Activated CD8-positive, alpha-beta memory T cell treated with anti-CD3 and anti-CD28 coated beads for 36 hours (primary cell): ENCODE measurements around the gene DCXR. TPM values are rescaled to one million over a fixed set of nuclear protein-coding genes. Genes with fewer than 3 reads are reported as not detected.

Source experiments
- CTCF ChIA-PET: fragments of 350-600 bp; sonication (Branson Sonifier 250); formaldehyde crosslinking; loops from one replicate; lab custom pipeline; 2021; ENCODE audit warnings: antibody characterized with exemption; lab: Charles Lee
- POLR2A ChIA-PET: fragments of 350-600 bp; sonication (Branson Sonifier 250); formaldehyde crosslinking; loops from one replicate; lab custom pipeline; 2021; ENCODE audit warnings: antibody characterized with exemption; lab: Charles Lee
- total RNA-seq, 2 experiments: library from RNA; stranded (reverse); gene quantifications; one replicate each; pipeline ENCODE4 v1.2.3, GENCODE V29; 2021

Gene DCXR
- total RNA-seq, 2 experiments from 2014 or later: 119 to 129 TPM

DNA sequence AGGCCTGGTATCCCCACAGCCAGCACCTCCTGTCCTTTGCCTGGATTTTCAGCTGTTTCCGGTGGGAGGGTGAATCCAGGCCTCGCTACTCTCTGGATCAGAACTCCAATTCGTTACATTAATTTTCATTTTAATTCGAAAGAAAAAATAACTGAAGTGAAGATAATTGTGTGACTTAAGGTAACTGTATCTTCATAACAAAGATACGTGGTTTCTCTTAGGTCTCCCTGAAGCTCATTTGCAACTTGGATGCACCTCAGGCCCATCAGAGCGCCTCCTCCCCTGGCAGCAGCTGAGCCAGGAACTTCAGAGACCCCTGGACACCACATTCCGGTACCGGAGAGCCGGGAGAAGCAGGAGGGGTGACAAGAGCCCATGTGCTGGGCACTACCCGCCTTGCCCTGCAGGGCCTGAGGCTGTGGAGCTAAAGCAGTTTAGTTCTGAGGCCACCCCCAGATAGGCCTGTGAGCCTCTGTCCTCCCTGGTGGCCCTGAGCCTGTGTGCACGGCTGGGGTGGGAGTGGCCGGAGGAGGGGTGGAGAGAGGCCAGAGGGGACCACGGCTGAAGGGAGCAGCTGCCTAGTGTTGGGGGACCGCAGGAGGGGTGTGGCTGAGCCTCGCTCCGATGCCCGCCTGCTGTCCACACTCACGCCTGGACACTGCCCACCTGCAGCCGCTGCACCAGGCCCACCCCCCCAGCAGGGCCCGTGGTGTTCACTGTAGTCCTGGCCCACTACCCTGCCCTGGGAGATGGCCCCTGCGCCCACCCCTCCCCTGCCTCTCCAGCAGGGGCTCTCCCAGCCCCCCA is 39.5 kb upstream of the DCXR start:
- ChIA-PET CTCF (no interaction called here), POLR2A (no interaction called here)

DNA sequence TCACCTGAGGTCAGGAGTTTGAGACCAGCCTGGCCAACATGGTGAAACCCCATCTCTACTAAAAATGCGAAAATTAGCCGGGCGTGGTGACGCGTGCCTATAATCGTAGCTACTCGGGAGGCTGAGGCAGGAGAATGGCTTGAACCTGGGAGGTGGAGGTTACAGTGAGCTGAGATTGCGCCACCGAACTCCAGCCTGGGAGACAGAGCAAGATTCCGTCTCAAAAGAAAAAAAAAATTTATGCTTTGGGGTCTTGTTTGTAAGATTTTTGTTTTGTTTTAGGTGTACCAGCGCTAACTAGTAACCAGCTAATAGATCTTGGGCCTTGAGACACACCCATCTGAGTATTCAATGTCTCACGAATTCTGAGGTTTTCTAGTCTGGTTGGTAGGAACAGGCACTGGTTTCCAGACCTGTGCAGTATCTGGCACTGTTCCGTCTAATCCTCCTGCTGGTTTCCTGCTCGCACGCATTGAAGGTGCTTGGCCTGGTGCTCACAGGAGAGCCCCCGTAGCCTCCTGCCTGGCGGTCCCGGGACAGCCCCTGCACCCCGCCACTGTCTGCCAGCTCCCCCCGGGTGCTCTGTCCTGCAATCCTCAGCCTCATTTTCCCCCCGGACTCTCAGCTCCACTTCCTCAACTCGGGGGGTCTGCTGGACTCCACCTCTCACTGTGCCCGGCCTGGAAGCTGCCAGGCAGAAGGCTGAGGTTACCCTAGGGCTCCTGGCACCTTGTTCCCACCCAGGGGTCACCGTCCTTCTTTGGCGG is 38.7 kb upstream of the DCXR start:
- ChIA-PET POLR2A (no interaction called here), CTCF (no interaction called here)

DNA sequence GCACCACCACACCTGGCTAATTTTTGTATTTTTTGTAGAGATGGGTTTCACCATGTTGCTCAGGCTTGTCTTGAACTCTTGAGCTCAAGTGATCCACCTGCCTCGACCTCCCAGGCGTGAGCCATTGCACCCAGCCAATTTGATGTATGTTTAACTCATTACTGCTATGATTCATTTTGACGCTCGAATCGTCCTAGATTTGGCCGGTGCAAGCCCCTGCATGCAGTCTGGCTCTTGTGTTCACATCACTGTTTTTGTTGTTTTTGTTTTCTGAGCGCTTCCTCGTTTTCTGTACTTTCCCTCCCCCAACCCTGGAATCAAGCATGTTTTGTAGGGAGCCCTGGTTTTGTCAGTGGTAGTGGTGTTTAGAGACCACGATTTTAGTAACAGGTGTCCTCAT is 35.9 kb upstream of the DCXR start:
- POLR2A ChIA-PET: no interaction called here

DNA sequence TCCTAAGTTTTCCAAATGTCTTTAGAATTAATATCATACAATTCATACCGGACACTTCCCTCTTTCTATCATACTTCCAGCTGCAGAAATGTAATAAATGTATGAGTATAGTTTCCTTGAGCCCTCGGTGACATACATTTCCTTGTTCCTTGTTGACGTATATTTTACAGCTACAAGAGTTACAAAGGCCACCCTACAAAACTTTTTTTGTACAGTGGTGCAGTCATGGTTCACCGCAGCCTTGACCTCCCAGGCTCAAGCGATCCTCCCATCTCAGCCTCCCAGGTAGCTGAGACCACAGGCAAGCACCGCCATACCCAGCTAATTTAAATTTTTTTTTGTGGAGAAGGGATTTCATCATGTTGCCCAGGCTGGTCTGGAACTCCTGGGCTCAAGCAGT is 35.3 kb upstream of the DCXR start:
- POLR2A ChIA-PET: no interaction called here
- CTCF ChIA-PET: no interaction called here

More for the DNA sequence above, 35.9 kb upstream of the DCXR start:
- CTCF ChIA-PET: no interaction called here

DNA sequence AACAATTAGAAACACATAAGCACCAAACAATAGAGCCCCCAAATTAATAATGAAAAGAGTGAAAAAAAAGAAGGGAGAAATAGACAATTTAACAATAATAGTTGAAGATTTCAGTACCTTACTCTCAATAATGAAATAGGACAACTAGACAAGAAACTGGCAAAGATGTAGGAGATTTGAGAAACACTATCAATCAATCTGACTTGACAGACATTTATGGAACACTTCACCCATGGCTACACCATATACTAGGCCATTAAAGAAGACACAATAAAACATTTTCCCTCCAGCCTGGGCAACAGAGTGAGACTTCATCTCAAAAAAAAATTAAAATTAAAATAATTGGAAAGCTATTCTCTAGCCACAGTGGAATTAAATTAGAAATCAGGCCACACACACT is 33.1 kb upstream of the DCXR start:
- CTCF ChIA-PET: no interaction called here
- POLR2A ChIA-PET: no interaction called here

DNA sequence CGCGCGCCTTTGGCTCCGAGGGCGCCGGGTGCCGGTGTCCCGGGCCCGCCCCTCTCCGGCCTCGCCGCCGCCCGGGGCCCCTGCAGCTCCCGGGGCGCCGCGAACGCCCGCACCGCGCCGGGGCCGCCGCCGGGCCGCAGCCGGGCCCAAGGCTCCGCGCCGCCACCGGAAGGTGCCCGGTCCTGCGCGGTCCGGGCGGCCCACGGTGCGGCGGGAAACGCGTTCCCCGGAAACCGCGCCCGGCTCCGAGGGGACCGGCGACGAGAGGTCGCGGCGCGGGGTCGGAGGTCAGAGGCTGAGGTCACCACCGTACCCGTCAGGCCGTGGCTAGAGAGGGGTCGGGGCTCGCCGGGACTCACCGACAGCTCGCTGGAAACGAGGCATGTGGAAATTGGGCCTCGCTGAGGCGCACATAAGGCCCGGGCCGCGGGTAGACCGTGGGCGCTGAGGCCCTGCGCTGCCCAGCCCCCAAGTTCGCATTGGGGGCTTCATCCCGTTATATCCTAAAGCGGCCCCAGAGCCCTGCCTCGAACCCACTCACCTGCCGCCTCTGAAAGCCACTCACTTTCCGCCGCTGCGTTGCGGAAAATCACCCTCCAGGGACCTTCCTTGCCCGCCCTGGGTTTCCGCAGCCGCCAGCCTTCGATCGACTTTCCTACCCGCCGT is 28.3 kb upstream of the DCXR start, which contains the start of gene DUS1L:
DUS1L (minus strand) TSS at position 167 of the 666 bp plus-strand sequence. CDS start 745 bp downstream, outside the sequence.
- ChIA-PET CTCF (interaction anchor here (0.7 to 2.1 kb wide), 6 partner anchors 14 to 110 kb away, joined by 3 to 5 read pairs (median 3); partner anchors contain the start of genes DCXR, GPS1 and RFNG), POLR2A (interaction anchor here (0.6 to 0.8 kb wide), 4 partner anchors 24 to 355 kb away, joined by 3 to 4 read pairs (median 3); partner anchors contain the start of gene FASN)

DNA sequence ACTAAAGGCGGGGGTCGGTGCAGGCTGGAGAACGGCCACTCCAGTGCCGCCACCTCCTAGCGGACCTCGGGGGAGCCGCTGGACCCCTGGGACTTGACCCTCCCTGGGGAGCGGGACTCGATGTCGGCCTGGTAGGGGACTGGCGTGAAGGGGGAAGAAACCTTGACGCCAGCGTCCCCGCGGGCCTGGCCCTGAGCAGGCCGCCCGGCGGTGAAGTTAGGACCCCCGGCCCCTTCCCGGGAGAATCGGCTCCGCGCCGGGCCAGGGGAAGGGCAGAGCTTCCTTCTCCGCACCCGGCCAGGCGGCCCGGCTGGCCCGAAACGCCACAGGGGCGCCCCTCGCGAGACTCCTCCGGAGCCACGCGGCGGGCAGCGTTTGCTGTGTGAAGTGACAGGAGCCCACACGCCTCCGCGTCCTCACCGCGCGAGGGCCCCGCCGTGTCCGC is 27.7 kb upstream of the DCXR start:
- CTCF ChIA-PET: interaction anchor here (0.7 to 2.1 kb wide), 3 partner anchors 14 to 106 kb away, joined by 3 to 5 read pairs (median 3); partner anchors contain the start of genes DCXR, GPS1 and RFNG

DNA sequence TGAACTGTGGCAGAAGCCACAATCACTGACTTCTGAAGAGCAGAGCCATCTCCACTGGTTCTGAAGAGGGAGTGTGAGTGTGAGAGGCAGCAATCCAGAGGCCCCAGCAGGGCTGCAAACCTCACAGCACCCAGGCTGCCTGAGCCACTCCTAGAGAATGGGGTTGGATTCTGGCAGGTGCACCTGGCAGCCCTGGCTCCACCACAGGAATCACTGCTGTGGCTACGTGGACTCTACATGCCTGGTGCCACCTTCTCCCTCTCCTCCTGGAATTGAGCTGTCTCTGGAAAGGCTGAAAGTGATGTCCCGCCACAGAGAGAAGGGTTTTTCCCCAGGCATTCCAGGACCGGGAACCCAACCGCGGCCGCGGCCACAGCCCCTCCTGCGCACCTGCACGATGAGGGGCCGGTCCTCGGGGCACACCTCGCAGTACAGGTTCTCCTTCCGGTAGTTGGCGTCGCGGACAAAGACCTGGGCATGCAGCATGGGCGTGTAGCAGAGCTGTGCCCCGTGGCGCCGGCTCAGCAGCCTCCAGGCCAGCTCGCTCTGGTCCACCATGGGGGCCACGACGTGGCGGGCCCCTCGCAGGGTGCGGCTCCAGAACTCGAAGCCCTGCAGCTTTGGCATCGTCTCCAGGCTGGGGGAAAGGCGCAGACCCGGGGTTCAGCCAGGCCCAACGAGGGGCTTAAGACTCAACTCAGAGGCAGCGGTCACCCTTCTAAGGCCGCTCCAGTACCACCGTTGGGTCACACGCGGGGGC is 27.1 kb upstream of the DCXR start:
- ChIA-PET CTCF (interaction anchor here (0.9 to 2.1 kb wide), 2 partner anchors 13 to 27 kb away, joined by 3 to 5 read pairs; partner anchors contain the start of genes DCXR, GPS1 and RFNG), POLR2A (interaction anchor here (0.8 kb wide), 1 partner anchor 34 kb away, joined by 3 read pairs; the partner anchor contains the start of gene FASN)

More for the DNA sequence above, 27.7 kb upstream of the DCXR start:
- POLR2A ChIA-PET: interaction anchor here (0.8 kb wide), 1 partner anchor 33 kb away, joined by 3 read pairs; the partner anchor contains the start of gene FASN

DNA sequence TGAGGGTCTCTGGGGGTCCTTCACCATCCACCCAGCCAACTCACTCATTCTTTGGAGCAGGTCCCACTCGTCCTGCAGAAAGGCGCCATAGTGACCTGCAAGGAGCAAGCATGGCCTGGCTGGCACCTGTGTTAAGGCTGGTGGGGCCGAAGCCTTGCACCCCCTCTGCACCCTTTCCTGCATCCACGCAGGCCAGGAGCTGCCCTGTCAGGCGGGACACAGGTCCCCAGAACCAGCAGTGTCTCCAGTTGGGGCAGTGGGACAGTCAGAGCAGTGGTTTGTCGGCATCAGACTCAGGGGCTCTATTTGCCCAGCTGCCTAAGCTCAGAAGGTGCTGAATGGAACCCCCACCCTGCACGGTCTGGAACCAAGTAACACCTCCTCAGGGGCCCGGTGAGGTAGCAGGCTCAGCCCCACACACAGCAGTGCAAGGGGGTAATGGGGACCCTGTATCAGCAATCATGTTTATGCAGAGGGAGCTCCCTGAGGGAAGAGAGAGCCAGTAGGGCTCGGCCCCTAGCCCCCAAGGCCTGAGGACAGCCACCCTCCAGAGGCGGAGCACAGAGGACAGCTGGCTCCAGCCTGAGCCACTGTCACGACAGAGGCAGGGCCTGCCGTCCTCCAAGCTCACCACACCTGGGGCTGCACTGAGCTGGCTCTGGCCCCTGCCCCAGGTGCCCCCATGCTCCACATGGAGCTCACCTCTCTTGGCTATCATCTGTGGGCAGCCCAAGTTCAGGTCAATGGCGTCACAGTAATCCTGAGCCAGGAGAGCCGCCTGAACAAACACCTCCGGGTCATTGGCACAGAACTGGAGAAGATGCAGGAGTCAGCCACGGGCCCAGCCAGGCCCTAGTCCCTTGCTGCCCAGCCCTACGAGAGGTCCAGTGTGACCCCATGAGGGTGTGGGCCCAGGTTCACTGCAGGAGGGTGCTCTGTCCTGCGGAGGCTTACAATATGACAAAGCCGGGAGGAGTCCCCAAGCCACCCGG is 26.2 kb upstream of the DCXR start:
- CTCF ChIA-PET: interaction anchor here (1.0 kb wide), 1 partner anchor 33 kb away, joined by 3 read pairs; no protein-coding TSS in a partner anchor

DNA sequence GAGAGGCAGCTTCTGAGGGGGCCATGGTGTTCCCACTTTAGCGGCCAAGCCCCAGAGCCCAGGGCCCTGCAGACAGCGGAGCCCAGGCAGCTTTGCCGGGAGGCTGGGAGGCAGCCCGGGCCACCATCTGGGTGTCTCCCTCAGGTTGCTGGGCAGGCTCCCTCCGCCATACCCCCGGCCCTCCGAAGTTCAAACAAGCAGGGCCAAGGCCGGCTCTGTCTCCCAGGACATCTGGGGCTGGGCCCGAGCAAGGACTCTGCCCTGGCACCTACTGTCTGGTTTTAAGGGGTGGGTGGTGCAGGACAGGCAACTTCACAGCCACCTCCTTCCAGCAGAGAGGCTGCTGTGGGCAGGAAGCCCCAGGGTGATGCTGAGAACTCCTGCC is 25.5 kb upstream of the DCXR start:
- ChIA-PET CTCF (no interaction called here), POLR2A (no interaction called here)

More for the DNA sequence above, 26.2 kb upstream of the DCXR start:
- POLR2A ChIA-PET: interaction anchor here (0.6 kb wide), 1 partner anchor 35 kb away, joined by 3 read pairs; no protein-coding TSS in a partner anchor

DNA sequence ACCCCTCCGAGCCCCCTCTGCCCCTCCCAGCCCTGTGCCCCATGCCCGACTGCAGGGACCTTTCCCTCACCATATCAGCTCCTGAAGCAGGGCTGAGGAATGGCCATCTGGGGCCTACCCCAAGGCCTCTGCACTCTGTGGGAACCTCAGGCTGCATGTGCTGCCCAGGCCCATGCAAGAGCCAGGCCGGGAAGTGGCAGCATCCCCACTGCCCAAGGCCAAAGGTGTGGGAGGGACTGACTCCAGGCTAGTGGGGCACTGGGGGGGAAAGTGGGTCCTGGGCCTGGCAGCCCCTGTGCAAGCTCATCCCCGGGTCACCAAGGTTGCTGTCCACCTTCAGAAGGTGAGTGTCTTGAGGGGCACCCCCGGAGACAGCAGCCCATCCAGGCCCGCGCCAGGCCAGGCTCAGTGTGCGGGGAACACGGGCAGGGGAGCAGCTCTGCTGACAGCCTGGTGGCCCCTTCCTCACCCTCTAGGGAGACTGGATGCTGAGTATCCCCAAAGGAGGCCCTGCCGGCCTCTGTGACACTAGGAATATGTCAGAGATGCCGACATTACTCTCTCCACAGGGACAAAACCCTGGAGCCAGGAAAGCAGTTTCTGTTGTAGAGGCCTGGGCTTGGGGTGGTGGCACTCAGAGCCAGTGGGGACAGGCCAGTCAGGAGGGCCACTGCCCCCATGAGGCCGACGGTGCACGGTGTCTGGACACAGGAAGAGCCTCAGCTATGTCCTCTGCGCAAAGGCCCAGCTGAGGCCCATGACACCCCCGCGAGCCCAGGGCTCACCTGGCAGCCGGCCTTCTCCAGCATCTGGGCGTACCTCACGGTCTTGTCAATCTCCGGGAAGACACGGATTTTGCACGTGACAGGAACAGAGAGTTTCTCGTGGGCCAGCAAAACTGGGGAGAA is 24.8 kb upstream of the DCXR start:
- POLR2A ChIA-PET: no interaction called here
- CTCF ChIA-PET: no interaction called here

DNA sequence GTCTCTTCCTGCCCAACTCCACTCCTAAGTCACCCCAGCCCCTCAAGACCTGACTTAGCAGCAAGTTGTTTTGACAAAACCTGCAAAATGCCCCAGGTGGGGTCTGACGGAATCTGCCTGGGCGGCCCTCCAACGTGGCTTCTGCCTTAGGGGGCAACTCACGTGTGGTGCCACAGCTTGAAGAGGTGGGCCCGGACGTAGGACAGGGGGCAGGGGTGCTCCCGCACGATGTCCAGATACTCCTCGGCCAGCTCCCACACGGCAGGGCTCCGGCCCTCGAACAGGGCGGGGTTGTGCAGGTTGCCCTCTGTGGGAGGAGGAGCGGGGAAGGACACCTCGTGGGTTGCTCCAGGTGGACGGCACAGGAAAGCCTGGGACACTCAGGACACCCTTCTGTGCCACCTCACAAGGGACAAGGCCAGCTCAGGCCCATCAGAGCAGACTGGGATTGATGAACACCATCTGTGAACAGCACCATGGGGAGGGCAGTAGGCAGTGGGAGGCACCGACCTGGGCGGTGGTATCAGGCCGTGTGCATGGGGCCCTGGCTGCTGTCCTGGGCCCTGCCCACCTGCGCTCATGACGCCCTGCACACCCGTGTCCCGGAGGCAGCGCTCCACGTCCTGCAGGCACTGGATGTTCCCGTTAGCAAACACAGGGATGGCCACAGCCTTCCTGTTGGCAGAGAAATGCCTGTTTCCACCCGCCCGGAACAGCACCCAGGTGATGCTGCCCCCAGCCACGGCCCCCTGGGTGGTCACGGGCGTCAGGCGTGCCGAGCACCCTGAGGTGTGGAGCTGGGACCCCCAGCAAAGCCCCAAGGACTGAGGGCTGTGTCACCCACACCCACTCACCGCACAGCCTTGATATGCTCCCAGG is 23.8 kb upstream of the DCXR start:
- CTCF ChIA-PET: interaction anchor here (0.6 kb wide), 1 partner anchor 321 kb away, joined by 5 read pairs; no protein-coding TSS in a partner anchor

DNA sequence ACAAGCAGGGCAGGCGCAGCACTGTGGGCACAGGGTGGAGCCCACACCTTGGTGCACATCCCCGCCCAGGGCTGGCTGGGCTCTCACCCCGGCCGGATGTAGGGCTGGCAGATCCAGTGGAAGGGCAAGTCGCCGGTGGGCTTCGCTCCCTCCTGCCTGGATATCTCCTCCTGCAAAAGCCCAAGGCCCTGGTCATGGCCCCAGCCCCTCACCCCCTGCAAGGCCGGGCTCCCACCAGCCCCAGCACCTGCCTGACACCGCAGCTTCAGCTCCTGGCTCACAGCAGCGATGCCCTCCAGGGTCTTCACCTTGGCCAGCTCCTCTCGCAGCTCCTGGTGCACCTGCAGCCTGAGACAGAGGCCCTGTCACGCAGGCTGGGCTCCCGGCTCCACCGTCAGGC is 23.1 kb upstream of the DCXR start:
- POLR2A ChIA-PET: interaction anchor here (0.6 kb wide), 1 partner anchor 23 kb away, joined by 3 read pairs; the partner anchor contains the start of gene DCXR

More for the DNA sequence above, 23.8 kb upstream of the DCXR start:
- POLR2A ChIA-PET: no interaction called here

DNA sequence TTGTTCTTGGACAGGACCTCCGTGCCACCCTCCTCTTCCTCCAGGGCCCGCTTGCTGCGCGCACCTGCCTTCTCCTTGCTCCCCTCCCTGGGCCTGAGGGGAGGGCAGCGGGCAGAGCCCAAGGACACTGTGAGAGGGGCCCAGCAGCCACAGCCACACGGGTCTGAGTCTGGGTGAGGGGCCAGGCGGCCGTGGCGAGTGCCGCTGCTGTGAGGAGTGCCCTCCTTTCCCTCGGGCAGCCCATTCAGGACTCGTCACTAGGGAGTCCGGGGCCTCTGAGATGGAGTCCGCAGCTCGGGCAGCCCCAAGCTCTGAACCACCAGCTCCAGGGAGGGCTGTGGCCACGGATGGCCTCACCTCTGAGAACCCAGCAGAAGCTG is 22.5 kb upstream of the DCXR start:
- CTCF ChIA-PET: interaction anchor here (1.1 to 1.2 kb wide), 2 partner anchors 19 to 46 kb away, joined by 3 read pairs; no protein-coding TSS in a partner anchor
- POLR2A ChIA-PET: no interaction called here

More for the DNA sequence above, 23.1 kb upstream of the DCXR start:
- CTCF ChIA-PET: interaction anchor here (1.1 kb wide), 1 partner anchor 46 kb away, joined by 3 read pairs; no protein-coding TSS in a partner anchor
